Measurements from ENCODE around the gene DHX34. TPM values are rescaled to one million over a fixed set of nuclear protein-coding genes. Genes with fewer than 3 reads are reported as not detected.
A peak's percentile ranks its signal among the peaks of the same experiment; 100 is the strongest.

The DHX34 gene
- total RNA-seq, 1 donor from 2014 or later = 17.7 TPM

GRCh38 chr19:47419030-47419783, 70.1 kb downstream of the DHX34 start, which contains the start of gene MEIS3:
Gene MEIS3, minus strand, starts transcription at chr19:47419527. Its CDS starts 446 bp downstream, at chr19:47419081.
- Mint-ChIP-seq H3K36me3 (ENCODE audit: low read depth, unreplicated experiment) (peaks cover 12% of the 10 kb centered on the region), H3K27me3 (ENCODE audit: low read depth, unreplicated experiment) (peaks cover 12% of the 10 kb centered on the region), H3K9me3 (ENCODE audit: unreplicated experiment) (no peaks in the 10 kb centered on the region), H3K4me3 (ENCODE audit: unreplicated experiment) (peak within 1 kb of the TSS; percentile 89), H3K4me1 (ENCODE audit: low read depth, unreplicated experiment) (peaks cover 29% of the 10 kb centered on the region), H3K27ac (ENCODE audit: unreplicated experiment) (peak within 1 kb of the TSS; percentile 93)
- Histone ChIP-seq H3K9me3 (ENCODE audit: insufficient read depth, low read depth, low read length) (no peaks in the 10 kb centered on the region), H4K20me1 (ENCODE audit: insufficient read depth, low read length) (peaks cover 32% of the 10 kb centered on the region), H3K4me3 (ENCODE audit: insufficient read depth, low read depth, low read length) (peak within 1 kb of the TSS; percentile 42), H3K9ac (ENCODE audit: low read length) (peak within 1 kb of the TSS; percentile 43), H3K4me1 (ENCODE audit: insufficient read depth, low read length) (peaks cover 5% of the 10 kb centered on the region), H2AFZ (ENCODE audit: low read depth, low read length) (no peak within 1 kb of the TSS), H3K27me3 (ENCODE audit: insufficient read depth, low read length) (peaks cover 59% of the 10 kb centered on the region), H3K4me2 (ENCODE audit: low read length) (peak within 1 kb of the TSS; percentile 82), H3K79me2 (ENCODE audit: insufficient read depth, low read length) (no peaks in the 10 kb centered on the region), H3K27ac (ENCODE audit: low read depth, low read length) (no peak within 1 kb of the TSS), H3K36me3 (ENCODE audit: insufficient read depth, low read length) (no peaks in the 10 kb centered on the region)
- TF ChIP-seq EZH2 (IDR thresholded peaks at IDR 0.05; ENCODE audit: insufficient read depth, low read length) (peak; percentile 16), CTCF (IDR thresholded peaks at IDR 0.05; ENCODE audit: insufficient read depth, low read depth, low read length) (no peak)
- FAIRE-seq (no peak), DNase-seq (ENCODE audit: low read depth) (no peak)

GRCh38 chr19:47419789-47420188, 70.7 kb downstream of the DHX34 start:
- H3K4me3 ChIP-seq (ENCODE audit: insufficient read depth, low read depth, low read length) = no peak overlapping the region

More at GRCh38 chr19:47419789-47420188, 70.7 kb downstream of the DHX34 start:
- H3K4me2 ChIP-seq (ENCODE audit: low read length) = no peak overlapping the region
- no peak for DNase-seq (ENCODE audit: low read depth)
- Mint-ChIP-seq H3K4me3 (ENCODE audit: unreplicated experiment) (peak overlapping the region; percentile 71), H3K4me1 (ENCODE audit: low read depth, unreplicated experiment) (peaks cover 29% of the 10 kb centered on the region), H3K27ac (ENCODE audit: unreplicated experiment) (no peak overlapping the region), H3K36me3 (ENCODE audit: low read depth, unreplicated experiment) (peaks cover 10% of the 10 kb centered on the region), H3K27me3 (ENCODE audit: low read depth, unreplicated experiment) (peaks cover 12% of the 10 kb centered on the region), H3K9me3 (ENCODE audit: unreplicated experiment) (no peaks in the 10 kb centered on the region)
- peaks cover 32% of the 10 kb centered on the region for H4K20me1 ChIP-seq (ENCODE audit: insufficient read depth, low read length)
- no peak overlapping the region for H3K27ac ChIP-seq (ENCODE audit: low read depth, low read length)
- H3K27me3 ChIP-seq (ENCODE audit: insufficient read depth, low read length) = peaks cover 59% of the 10 kb centered on the region
- no peak for FAIRE-seq
- no peaks in the 10 kb centered on the region for H3K36me3 ChIP-seq (ENCODE audit: insufficient read depth, low read length)
- H3K79me2 ChIP-seq (ENCODE audit: insufficient read depth, low read length) = no peaks in the 10 kb centered on the region
- H3K4me1 ChIP-seq (ENCODE audit: insufficient read depth, low read length) = peaks cover 5% of the 10 kb centered on the region
- TF ChIP-seq EZH2 (IDR thresholded peaks at IDR 0.05; ENCODE audit: insufficient read depth, low read length) = peak; percentile 70
- no peak for TF ChIP-seq CTCF (IDR thresholded peaks at IDR 0.05; ENCODE audit: insufficient read depth, low read depth, low read length)
- no peak overlapping the region for H3K9ac ChIP-seq (ENCODE audit: low read length)
- no peaks in the 10 kb centered on the region for H3K9me3 ChIP-seq (ENCODE audit: insufficient read depth, low read depth, low read length)
- H2AFZ ChIP-seq (ENCODE audit: low read depth, low read length) = no peak overlapping the region
